Keratinocyte (primary cell): ENCODE results near the gene NRDC.

Experiments used
- CTCF ChIP-seq, 3 experiments: IDR thresholded peaks in 1 of 3; conservative IDR thresholded peaks in 1 of 3; optimal IDR thresholded peaks in 1 of 3; 2 replicates in 2 of 3; 3 replicates in 1 of 3; pipeline versions ENCODE3 to v1.5.1; 2011; ENCODE audit warnings: low read length in 3 of 3, mild to moderate bottlenecking in 3 of 3, moderate library complexity in 2 of 3, control low read depth in 1 of 3, inconsistent platforms in 1 of 3; ENCODE audit not compliant: insufficient read depth in 2 of 3; ENCODE audit errors: extremely low read depth in 1 of 3
- EZH2 ChIP-seq: IDR thresholded peaks from one replicate; pipeline ENCODE4 v1.6.1; 2012; ENCODE audit warnings: inconsistent platforms, mild to moderate bottlenecking, low read length, moderate library complexity

- TF ChIP-seq CTCF (optimal IDR thresholded peaks at IDR 0.05 in 1 of 3, IDR thresholded peaks at IDR 0.05 in 1 of 3, conservative IDR thresholded peaks at IDR 0.05 in 1 of 3; ENCODE audit: extremely low read depth in 1 of 3, insufficient read depth in 2 of 3, low read length in 3 of 3) (no peak), EZH2 (no peak)
Measured at GRCh38 chr1:51856745-51857144, 21.8 kb downstream of the NRDC start.
